HG02943 (cell line): Measurements from ENCODE around the gene FXN.

ENCODE experiments used
- ATAC-seq: cut with Tn5 transposase; IDR thresholded peaks from one replicate; pipeline ENCODE4 v1.9.1; 2021; ENCODE audit warnings: mild to moderate bottlenecking, low read depth, moderate library complexity; ENCODE audit not compliant: unreplicated experiment

Gene FXN

DNA sequence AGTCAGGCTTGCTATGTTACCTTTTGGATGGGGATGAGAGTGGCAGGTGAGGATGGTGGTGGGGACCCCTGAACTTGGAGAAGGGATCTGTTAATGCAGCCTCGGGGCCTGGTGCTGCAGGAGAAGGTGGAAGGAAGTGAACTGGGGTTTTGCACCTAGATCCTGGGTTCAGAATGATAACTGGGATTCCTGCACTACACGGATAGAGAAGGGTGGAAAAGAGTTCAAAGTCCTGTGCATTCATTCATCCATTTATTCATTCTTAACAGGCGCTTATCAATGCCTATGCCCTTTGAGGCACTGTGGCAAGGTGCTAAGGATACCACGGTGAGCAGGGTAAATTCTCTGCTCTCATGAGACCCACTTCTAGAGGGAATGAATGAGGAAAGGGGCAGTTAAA, 96.8 kb downstream of the FXN start:
- ATAC-seq = no peak

- ATAC-seq = no peak
Measured at GRCh38 chr9:69134412-69134811, 98.9 kb downstream of the FXN start.

- no peak for ATAC-seq
Measured at GRCh38 chr9:69136185-69136584, 100.6 kb downstream of the FXN start.

DNA sequence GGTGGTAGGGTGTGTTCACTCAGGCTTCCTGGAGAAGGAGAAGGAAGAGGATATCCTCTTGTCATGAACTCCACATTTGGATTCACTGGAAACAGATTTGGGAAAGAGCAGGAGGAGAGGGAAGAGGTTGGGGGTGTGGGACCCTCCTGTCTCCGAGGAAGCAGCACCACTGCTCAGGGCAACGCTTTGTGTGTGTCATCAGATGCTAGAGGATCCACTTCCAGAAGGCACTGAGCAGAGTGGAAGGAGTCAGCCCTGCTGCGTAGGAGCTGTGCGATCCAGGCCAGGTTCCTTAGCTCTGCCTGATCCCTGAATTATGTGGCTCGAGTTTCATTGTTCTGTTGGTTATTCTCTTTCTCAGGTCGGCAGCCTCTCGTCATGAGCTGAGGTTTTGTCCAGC, 101.2 kb downstream of the FXN start:
- no peak for ATAC-seq

DNA sequence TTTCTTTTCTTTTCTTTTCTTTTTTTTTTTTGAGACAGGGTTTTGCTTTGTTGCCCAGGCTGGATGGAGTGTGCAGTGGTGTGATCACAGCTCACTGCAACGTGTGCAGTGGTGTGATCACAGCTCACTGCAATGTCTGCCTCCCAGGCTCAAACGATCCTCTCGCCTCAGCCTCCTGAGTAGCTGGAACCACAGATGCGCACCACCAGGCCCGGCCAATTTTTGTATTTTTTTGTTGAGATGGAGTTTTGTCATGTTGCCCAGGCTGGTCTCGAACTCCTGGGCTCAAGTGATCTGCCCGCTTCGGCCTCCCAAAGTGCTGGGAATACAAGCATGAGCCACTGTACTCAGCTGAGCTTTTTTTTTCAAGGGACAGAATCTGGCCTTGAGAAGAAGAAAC, 101.8 kb downstream of the FXN start:
- ATAC-seq = no peak

DNA sequence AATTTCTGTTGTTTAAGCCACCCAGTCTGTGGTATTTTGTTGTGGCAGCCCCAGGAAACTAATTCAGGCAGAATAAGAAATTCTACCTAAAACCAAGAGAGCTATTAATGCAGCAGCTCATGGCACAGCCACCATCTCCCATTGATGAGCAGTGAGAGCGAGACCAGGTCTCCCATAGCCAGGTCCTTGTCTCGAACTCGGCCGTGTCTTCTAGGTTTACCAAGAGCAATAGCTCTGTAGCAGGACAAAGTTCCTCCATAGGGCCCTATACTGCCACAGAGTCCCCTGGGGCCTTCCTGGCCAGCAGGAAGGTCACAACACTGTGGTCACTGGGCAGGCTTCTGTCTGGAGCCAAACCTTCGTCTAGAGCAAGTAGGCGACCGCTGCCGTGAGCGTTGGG, 104.0 kb downstream of the FXN start:
- ATAC-seq = no peak

DNA sequence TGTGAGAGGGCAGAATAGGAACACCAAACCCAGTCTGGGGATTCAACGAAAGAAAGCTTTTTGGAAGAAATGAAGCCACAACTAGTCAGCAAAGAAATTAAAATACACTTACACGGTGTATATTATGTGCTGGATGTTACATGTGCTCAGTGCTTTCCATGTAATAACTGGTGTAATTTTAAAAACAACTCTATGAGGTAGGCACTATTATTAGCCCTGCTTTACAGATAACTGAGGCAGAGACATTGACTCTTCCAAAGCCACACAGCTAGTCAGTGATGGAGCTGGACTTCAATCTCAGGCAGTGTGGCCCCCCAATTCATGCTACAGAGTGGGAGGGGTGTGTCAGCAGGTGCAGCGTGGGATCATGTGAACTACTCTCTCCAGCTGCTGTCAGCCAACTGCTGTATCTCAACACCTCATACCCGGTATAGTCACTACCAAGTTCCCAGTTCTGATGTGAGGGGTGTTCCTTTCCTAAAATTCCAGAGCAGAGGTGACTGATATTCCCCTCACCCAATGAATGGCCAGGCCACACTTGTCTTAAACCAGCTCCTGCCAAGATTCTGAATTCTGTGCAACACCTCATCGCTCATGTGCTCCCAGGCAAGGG, 104.7 kb downstream of the FXN start:
- no peak for ATAC-seq

- no peak for ATAC-seq
Measured at GRCh38 chr9:69141851-69142250, 106.3 kb downstream of the FXN start.

- ATAC-seq = no peak
Measured at GRCh38 chr9:69143291-69143690, 107.7 kb downstream of the FXN start.

DNA sequence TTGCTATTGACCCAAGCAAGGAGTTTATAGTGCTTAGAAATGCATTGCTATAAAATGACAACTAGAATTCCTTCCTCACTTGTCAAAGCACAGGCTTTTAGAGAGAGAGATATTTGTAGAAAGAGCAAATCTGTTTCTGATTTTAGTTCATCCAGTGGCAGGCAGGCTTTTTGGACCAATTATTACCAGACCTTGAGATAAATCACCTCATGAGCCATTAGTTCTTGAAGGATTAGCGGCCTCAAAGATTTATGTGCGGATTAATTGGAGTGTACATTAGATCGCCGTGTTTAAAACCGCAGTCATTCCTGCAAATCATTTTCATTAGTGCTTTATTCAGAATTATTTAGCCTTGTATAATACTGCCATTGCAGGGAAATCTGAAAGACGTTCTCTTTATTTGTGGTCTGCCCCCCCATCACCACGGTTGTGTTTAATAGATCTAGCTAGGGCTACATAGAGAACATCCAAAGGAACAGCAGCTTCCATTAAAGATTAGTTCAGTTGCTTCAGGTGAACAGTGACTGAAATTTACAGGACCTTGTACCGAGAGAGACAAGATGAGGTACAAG, 109.7 kb downstream of the FXN start:
- ATAC-seq = no peak

DNA sequence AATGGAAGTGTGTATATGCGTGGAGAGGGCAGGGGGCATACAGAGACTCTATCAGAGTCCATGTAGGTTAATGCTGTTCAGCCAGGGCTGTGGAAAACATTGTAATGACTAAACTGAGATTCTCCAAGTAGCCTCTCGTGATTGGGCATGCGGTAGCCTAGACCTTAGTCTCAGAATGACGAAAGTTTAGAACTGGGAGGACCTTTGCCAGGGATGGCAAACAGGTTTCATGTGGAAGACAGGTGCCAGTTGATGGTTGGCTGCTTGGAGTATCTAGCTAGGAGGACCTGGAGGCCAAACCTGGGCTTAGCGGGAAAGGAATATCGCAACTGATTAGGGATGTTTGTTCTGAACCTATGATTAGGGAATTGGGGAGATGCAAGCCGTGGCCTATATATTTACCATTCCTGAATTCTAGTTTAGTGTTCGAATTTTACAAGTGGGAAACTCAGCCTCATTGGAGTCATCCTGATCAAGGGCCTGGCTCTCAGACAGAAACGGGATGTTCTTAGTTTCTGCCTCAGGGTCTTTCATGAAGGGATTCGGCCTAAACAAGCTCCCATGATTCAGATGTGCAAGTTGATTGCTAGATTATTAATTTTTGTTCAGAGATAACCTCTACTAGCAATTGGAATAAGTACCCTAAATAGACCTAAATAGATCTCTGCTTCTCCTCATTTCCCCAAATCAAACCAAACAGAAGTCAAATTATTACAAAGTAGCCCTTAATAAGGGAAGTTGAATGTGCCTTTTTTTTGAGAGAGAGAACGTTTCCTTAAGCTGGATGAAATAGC, 111.7 kb downstream of the FXN start:
- ATAC-seq = no peak

DNA sequence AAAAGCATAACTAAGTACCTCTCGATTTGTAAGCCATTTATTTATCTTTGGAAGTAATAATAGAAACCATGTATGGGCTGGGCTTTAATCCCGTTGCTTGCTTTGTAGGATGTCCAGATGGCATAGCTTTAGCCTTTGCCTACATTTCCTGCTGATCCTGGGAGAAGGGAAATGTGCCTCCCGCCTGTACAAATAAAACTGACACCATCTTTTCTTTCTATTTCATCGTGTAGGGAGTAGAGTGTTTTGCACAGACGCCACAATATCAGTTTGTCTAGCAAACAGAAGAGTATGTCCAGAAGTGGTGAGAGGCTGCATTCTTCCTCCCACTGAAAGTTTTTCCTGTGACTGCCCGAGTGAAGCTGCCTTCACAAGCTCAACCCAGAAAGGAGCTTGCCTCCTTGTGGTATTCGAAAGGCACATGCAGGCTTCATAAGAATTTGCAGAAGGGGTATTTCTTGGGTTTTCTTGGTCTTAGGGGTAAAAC, 113.8 kb downstream of the FXN start:
- ATAC-seq = no peak
